Measurements from ENCODE around the gene EPS8L3. TPM values are rescaled to one million over a fixed set of nuclear protein-coding genes. Genes with fewer than 3 reads are reported as not detected.

Gene EPS8L3
- total RNA-seq, 1 donor from 2014 or later = not detected

DNA sequence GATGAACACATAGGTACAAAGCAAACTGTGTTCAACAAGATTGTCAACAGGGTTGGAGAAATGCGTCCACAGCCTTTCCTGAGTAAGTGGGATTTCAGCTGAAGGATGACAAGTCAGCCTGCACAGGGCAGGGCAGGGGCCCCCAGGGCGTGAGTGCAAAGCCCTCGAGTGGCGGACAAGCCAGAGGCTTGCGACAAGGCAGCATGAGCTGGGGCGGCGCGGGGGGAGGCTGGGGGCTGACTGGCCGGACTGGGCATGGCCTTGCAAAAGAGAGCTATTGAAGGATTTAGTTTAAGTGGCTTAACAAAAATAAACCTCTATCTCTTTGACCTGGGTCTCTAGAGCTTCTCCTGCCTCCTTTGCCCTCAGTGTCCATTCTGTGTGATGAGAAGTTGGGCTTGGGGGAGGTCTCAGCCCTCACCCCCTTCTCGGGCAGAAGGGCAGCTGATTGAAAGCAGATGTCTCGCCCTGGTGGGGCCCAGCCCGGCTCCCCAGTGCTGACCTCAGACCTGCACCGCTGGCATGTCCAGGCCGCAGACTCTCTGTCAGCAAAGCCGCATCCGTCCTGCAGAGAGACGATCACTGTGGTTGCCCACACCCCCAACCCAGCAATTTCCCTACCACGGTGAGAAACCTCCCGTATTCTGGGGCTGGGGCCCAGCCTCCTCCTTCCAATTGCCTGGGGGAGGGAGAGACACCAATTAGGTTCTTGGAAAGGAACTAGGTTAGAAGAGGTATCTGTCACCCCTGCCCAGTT is 24.3 kb upstream of the EPS8L3 start:
- H3K27me3 ChIP-seq = no peaks in the 10 kb centered on the region

GRCh38 chr1:109787211-109787844 is 23.6 kb upstream of the EPS8L3 start:
- TF ChIP-seq, protein P1, sequence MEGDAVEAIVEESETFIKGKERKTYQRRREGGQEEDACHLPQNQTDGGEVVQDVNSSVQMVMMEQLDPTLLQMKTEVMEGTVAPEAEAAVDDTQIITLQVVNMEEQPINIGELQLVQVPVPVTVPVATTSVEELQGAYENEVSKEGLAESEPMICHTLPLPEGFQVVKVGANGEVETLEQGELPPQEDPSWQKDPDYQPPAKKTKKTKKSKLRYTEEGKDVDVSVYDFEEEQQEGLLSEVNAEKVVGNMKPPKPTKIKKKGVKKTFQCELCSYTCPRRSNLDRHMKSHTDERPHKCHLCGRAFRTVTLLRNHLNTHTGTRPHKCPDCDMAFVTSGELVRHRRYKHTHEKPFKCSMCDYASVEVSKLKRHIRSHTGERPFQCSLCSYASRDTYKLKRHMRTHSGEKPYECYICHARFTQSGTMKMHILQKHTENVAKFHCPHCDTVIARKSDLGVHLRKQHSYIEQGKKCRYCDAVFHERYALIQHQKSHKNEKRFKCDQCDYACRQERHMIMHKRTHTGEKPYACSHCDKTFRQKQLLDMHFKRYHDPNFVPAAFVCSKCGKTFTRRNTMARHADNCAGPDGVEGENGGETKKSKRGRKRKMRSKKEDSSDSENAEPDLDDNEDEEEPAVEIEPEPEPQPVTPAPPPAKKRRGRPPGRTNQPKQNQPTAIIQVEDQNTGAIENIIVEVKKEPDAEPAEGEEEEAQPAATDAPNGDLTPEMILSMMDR (IDR thresholded peaks at IDR 0.05) = no peak
- DNase-seq (ENCODE audit: low spot score in 2 of 2) = peak in 1 of 2 donors; percentile 53

More for the DNA sequence above, 24.3 kb upstream of the EPS8L3 start:
- Histone ChIP-seq H3K4me3 (no peak overlapping the region), H3K27ac (no peak overlapping the region), H3K9me3 (no peaks in the 10 kb centered on the region), H3K4me1 (peaks cover 12 to 50% of the 10 kb centered on the region in 2 donors), H3K36me3 (no peaks in the 10 kb centered on the region)
- TF ChIP-seq, protein P1 (IDR thresholded peaks at IDR 0.05) = no peak
- peak; percentile 6 to 63 for DNase-seq (ENCODE audit: low spot score in 2 of 2)
- intact Hi-C loops (cut with DNase I) = no loop called here

GRCh38 chr1:109786531-109787021 is 22.9 kb upstream of the EPS8L3 start:
- intact Hi-C loops (cut with DNase I) = no loop called here

More at GRCh38 chr1:109787211-109787844, 23.6 kb upstream of the EPS8L3 start:
- H3K27ac ChIP-seq = no peak overlapping the region
- H3K27me3 ChIP-seq = no peaks in the 10 kb centered on the region
- H3K36me3 ChIP-seq = no peaks in the 10 kb centered on the region
- no peaks in the 10 kb centered on the region for H3K9me3 ChIP-seq
- no peak overlapping the region for H3K4me3 ChIP-seq
- intact Hi-C loops (cut with DNase I) = no loop called here
- H3K4me1 ChIP-seq = peaks cover 13 to 52% of the 10 kb centered on the region in 2 donors

DNA sequence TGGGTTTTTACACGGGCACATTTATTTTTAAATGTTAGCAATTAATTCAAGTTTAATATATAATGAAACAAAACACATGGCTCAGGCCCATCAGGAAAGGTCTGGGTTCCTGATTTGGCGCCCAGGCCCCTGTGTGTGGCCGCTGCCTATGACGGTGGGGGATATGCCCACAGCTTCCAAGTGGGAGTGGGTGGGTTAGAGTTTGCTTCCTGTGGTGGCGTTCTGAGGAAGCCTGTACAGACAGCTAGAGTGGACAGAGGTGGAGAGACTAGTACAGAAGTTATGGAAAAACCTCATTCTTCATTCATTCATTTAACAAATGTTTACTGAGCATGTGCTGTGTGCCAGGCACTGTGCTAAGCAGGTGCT is 22.4 kb upstream of the EPS8L3 start:
- intact Hi-C loops (cut with DNase I) = no loop called here

More at GRCh38 chr1:109786531-109787021, 22.9 kb upstream of the EPS8L3 start:
- Histone ChIP-seq H3K4me3 (no peak overlapping the region), H3K9me3 (no peaks in the 10 kb centered on the region), H3K36me3 (no peaks in the 10 kb centered on the region), H3K4me1 (peaks cover 7 to 47% of the 10 kb centered on the region in 2 donors), H3K27ac (no peak overlapping the region), H3K27me3 (no peaks in the 10 kb centered on the region)
- peak in 1 of 2 donors; percentile 61 for DNase-seq (ENCODE audit: low spot score in 2 of 2)
- TF ChIP-seq, protein P1 (IDR thresholded peaks at IDR 0.05) = no peak

GRCh38 chr1:109785446-109786111 is 21.9 kb upstream of the EPS8L3 start:
- DNase-seq (ENCODE audit: low spot score in 2 of 2) = peak in 1 of 2 donors; percentile 53
- intact Hi-C loops (cut with DNase I) = no loop called here
- H3K27ac ChIP-seq = peak overlapping the region in 1 of 2 donors; percentile 4
- no peak overlapping the region for H3K4me3 ChIP-seq
- H3K27me3 ChIP-seq = no peaks in the 10 kb centered on the region
- no peaks in the 10 kb centered on the region for H3K9me3 ChIP-seq
- no peaks in the 10 kb centered on the region for H3K36me3 ChIP-seq
- H3K4me1 ChIP-seq = peaks cover 7 to 39% of the 10 kb centered on the region in 2 donors
- TF ChIP-seq, protein P1 (IDR thresholded peaks at IDR 0.05) = no peak

More for the DNA sequence above, 22.4 kb upstream of the EPS8L3 start:
- TF ChIP-seq, protein P1 (IDR thresholded peaks at IDR 0.05) = no peak
- Histone ChIP-seq H3K36me3 (no peaks in the 10 kb centered on the region), H3K4me3 (no peak overlapping the region), H3K27me3 (no peaks in the 10 kb centered on the region), H3K27ac (no peak overlapping the region), H3K9me3 (no peaks in the 10 kb centered on the region), H3K4me1 (peaks cover 7 to 43% of the 10 kb centered on the region in 2 donors)
- peak in 1 of 2 donors; percentile 35 for DNase-seq (ENCODE audit: low spot score in 2 of 2)

All from ascending aorta (tissue), 2 donors.